Mammary epithelial cell (primary cell): ENCODE results near the gene ETV2.

Experiments
- EZH2 ChIP-seq: IDR thresholded peaks from 2 replicates; pipeline ENCODE4 v1.6.1; 2012; ENCODE audit warnings: low read length, inconsistent platforms, borderline replicate concordance
- TF ChIP-seq, protein P1 (sequence below), 2 donors: IDR thresholded peaks in 1 of 2; conservative IDR thresholded peaks in 1 of 2; 2 replicates each; pipeline ENCODE4 v1.5.1; 2011 to 2012; ENCODE audit warnings: inconsistent platforms in 2 of 2, low read length in 2 of 2, mild to moderate bottlenecking in 2 of 2, control low read depth in 1 of 2, low read depth in 1 of 2; ENCODE audit not compliant: insufficient read depth in 1 of 2; ENCODE audit errors: extremely low read depth in 1 of 2

DNA sequence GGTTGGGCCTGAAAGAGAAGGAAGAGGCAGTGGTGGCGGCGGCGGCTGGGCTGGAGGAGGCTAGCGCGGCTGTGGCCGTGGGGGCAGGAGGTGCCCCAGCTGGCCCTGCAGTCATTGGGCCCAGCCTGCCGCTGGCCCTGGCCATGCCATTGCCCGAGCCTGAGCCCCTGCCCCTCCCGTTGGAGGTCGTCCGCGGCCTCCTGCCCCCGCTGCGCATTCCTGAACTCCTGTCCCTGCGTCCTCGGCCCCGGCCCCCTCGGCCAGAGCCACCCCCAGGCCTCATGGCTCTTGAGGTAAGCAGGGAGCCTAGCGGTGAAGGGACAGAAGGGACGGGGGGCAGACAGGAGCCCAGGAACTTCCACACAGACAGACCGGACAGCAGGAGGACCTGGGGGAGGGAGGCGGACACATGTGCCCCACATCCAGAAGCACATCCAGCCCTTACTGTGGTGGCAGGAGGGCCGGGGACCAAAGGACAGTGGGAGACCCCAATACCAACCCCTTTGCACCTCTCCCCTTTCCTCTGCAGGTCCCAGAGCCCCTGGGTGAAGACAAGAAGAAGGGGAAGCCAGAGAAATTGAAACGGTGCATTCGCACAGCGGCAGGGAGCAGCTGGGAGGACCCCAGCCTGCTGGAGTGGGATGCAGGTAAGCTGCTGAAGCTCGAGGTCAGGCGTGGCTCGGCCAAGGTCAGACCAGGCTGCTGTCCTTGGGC is 7.7 kb upstream of the ETV2 start:
- TF ChIP-seq, protein P1, sequence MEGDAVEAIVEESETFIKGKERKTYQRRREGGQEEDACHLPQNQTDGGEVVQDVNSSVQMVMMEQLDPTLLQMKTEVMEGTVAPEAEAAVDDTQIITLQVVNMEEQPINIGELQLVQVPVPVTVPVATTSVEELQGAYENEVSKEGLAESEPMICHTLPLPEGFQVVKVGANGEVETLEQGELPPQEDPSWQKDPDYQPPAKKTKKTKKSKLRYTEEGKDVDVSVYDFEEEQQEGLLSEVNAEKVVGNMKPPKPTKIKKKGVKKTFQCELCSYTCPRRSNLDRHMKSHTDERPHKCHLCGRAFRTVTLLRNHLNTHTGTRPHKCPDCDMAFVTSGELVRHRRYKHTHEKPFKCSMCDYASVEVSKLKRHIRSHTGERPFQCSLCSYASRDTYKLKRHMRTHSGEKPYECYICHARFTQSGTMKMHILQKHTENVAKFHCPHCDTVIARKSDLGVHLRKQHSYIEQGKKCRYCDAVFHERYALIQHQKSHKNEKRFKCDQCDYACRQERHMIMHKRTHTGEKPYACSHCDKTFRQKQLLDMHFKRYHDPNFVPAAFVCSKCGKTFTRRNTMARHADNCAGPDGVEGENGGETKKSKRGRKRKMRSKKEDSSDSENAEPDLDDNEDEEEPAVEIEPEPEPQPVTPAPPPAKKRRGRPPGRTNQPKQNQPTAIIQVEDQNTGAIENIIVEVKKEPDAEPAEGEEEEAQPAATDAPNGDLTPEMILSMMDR (conservative IDR thresholded peaks at IDR 0.05 in 1 of 2, IDR thresholded peaks at IDR 0.05 in 1 of 2; ENCODE audit: extremely low read depth in 1 of 2, insufficient read depth in 1 of 2, low read depth in 1 of 2, low read length in 2 of 2): no peak
- no peak for TF ChIP-seq EZH2
